A673 (cell line): ENCODE measurements around the gene TTLL3.
"Not testable (repeated sequence)": the region's sequence is repeated elsewhere in the genome, so short reads cannot be mapped to it uniquely, and the experiment has no call there.

Source experiments
- CTCF ChIP-seq: fragments of 300-800, 200-600 bp; sonication (generic); conservative IDR thresholded peaks from 2 replicates; pipeline ENCODE4 v1.5.1; 2017; ENCODE audit warnings: low read depth, mild to moderate bottlenecking, antibody characterized with exemption, low read length, moderate library complexity, mixed read lengths
- EZH2 ChIP-seq: fragments of 200-600 bp; sonication (generic); IDR thresholded peaks from 2 replicates; pipeline ENCODE4 v1.6.1; 2017; ENCODE audit warnings: borderline replicate concordance, low read depth, mild to moderate bottlenecking, mixed read lengths, antibody characterized with exemption, low read length; ENCODE audit not compliant: poor library complexity, severe bottlenecking

GRCh38 chr3:9847870-9848269, 37.8 kb downstream of the TTLL3 start:
- not testable (repeated sequence) for TF ChIP-seq CTCF, EZH2
